T1000 (cell line): ENCODE data around the gene KIR2DL4.
"Not testable (repeated sequence)": the region's sequence is repeated elsewhere in the genome, so short reads cannot be mapped to it uniquely, and the experiment has no call there.

Experiments
- DNase-seq: peaks from one replicate; lab custom pipeline; 2025; ENCODE audit warnings: mixed read lengths; lab: John Stamatoyannopoulos, UW

Gene KIR2DL4

DNA sequence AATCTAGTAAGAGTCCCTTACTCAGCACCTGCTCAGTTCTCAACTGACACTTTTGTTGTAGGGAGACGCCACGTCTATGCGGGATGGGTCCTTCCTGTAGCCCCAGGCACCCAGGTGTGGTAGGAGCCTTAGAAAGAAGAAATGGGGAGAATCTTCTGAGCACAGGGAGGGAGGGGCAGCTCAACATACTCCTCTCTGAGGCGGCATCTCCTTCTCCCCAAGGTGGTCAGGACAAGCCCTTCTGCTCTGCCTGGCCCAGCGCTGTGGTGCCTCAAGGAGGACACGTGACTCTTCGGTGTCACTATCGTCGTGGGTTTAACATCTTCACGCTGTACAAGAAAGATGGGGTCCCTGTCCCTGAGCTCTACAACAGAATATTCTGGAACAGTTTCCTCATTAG, 1.2 kb downstream of the KIR2DL4 start:
- no peak for DNase-seq

DNA sequence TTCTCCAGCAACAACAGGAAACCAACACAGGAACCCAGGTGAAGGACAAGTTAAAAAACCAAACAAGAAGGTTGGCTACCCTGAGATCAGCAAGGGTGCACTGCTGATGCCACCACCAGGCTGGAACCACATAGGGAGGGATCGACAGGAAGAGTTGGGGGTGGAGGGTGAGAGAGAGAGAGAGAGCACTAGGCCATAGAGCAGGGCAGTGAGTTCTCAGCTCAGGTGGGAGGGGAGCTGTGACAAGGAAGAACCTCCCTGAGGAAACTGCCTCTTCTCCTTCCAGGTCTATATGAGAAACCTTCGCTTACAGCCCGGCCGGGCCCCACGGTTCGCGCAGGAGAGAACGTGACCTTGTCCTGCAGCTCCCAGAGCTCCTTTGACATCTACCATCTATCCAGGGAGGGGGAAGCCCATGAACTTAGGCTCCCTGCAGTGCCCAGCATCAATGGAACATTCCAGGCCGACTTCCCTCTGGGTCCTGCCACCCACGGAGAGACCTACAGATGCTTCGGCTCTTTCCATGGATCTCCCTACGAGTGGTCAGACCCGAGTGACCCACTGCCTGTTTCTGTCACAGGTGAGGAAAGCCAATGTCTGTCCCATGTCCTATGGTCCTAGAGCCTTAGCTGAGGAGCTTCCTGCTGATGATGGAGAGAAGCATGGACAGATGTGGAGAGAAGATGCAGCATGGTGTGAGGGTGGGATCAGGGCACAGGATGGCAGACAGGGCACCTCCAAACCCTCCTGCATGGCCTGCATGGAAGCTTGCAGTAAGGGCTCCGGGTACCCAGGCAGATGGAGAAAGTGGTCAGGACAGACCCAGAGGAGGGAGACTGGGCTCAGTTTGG, 2.5 kb downstream of the KIR2DL4 start:
- no peak for DNase-seq

DNA sequence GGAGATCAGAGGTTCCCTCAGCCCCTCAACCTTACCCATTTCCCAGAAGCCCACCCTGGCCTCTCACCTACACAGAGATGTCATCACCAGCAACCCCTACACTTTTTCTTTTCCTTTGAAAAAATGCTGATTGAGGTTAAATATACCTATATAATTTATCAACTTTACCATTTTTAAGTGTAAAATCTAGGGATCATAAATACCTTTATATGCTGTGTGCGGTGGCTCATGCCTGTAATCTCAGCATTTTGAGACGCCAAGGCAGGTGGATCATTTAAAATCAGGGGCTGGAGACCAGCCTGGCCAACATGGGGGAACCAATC, 3.1 kb downstream of the KIR2DL4 start:
- no peak for DNase-seq

DNA sequence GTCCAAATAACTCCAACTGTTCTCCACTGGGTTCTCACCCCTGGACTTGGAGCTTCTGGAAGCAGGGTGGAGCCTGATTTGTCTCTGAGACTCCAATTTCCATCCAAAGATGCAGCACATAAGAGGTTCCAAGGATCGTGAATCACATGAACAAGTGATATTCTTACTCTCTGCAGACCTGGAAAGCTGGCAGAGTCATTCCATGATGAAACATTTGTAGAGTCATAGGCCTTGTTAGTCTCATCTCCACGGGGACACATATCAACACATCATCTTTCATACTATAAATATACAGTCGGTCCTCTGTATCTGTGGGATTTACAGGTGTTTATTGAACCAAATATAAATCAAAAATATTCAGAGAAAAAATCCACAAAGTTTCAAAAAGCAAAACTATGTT, 11.2 kb downstream of the KIR2DL4 start:
- not testable (repeated sequence) for DNase-seq

DNA sequence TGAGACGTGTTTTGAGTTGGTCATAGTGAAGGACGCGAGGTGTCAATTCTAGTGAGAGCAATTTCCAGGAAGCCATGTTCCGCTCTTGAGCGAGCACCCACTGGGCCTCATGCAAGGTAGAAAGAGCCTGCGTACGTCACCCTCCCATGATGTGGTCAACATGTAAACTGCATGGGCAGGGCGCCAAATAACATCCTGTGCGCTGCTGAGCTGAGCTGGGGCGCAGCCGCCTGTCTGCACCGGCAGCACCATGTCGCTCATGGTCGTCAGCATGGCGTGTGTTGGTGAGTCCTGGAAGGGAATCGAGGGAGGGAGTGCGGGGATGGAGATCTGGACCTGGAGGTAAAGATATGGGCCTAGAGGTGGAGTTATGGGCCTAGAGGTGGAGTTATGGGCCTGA, 12.8 kb downstream of the KIR2DL4 start, which contains the start of gene KIR3DL1:
KIR3DL1 (plus strand) TSS at position 218 of the 400 bp plus-strand sequence.
- not testable (repeated sequence) for DNase-seq

DNA sequence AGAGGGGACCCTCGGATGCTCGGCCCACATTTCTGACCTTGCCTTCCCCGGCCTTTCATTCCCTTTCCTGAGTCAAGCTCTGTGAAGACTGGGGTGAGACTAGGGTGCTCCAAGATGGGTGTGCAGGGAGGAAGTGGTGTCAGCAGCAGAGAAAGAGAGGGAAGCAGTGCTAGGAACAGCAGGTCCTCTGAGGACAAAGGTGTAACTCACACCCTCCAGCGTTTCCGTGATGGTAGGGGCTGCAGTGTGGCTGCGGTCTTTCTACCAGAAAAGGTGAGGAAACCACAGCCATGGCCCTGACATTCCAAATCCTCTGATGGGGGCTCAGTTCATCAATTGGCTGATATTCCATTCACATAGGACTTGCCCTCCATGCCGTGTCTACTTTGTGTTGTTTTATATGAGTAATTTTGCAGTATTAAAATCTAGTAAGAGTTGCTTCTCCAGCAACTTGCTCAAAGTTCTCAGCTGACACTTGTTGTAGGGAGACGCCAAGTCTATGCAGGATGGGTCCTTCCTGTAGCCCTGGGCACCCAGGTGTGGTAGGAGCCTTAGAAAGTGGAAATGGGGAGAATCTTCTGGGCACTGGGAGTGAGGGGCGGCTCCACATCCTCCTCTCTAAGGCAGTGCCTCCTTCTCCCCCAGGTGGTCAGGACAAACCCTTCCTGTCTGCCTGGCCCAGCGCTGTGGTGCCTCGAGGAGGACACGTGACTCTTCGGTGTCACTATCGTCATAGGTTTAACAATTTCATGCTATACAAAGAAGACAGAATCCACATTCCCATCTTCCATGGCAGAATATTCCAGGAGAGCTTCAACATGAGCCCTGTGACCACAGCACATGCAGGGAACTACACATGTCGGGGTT, 14.5 kb downstream of the KIR2DL4 start:
- DNase-seq = no peak

DNA sequence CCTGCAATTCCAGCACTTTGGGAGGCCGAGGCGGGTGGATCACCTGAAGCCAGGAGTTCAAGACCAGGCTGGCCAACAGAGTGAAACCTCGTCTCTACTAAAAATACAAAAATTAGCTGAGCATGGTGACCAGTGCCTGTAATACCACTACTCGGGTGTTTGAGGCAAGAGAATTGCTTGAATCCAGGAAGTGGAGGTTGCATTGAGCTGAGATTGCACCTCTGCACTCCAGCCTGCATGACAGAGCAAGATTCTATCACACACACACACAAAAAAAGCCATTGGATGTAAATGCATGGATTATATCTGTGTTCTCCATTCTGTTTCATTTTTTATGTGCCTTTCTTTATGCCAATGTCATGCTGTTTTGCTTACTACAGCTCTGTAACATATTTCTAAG, 21.0 kb downstream of the KIR2DL4 start:
- DNase-seq = not testable (repeated sequence)

DNA sequence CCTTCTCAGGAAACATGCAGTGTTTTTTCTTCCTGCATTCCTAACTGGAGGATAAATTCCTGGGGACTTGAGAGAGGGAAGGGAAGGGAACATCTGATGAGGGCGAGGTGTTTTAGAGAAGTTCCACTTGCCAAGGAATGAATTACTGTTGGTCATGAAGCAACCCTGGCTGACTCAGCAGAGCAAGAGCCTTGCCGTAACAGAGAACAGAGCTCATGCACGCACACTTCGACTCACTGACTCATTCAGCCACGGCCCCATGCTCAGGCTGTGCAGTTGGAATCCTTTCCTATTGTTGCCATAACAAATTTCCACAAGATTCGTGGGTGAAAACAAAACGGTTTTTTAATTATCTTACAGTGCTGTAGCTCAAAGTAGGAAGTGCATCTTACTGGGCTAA, 21.9 kb downstream of the KIR2DL4 start:
- not testable (repeated sequence) for DNase-seq

DNA sequence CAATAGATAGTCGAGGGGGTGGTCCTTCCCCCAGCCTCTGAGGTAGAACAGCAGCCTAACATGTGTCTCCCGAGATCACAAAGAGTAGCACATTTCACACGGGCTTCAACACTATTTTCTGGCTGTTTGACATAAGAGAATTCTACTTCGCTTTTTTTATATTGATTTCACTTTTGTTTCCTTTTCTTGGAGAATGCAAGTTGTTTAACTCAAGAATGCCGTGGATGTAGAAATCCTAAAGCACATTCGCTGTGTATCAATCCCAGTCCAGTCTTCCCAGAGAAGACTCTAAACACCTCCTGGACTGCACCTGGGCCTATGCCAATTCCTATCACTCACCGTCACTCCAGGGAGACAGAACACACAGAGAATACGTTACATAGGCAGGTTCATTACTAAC, 24.7 kb downstream of the KIR2DL4 start:
- not testable (repeated sequence) for DNase-seq

DNA sequence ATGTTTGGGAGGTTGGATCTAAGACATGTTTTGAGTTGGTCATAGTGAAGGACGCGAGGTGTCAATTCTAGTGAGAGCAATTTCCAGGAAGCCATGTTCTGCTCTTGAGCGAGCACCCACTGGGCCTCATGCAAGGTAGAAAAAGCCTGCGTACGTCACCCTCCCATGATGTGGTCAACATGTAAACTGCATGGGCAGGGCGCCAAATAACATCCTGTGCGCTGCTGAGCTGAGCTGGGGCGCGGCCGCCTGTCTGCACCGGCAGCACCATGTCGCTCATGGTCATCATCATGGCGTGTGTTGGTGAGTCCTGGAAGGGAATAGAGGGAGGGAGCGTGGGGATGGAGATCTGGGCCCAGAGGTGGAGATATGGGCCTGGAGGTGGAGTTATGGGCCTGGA, 29.1 kb downstream of the KIR2DL4 start, which contains the start of gene KIR2DS4:
KIR2DS4 (plus strand) TSS at position 181 of the 400 bp plus-strand sequence.
- not testable (repeated sequence) for DNase-seq

DNA sequence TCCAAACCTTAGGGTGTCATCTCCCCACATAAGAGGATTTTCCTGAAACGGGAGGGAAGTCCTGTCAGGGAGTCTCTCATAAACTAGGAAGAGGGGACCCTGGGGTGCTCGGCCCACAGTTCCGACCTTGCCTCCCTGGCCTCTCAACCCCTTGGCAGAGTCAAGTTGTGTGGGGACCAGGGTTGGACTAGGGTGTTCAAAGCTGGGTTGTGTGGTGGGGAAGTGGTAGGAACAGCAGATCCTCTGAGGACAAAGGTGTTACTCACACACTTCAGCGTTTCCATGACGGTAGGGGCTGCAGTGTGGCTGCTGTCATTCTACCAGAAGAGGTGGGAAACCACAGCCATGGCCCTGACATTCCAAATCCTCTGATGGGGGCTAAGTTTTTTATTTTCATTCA, 31.7 kb downstream of the KIR2DL4 start:
- not testable (repeated sequence) for DNase-seq

DNA sequence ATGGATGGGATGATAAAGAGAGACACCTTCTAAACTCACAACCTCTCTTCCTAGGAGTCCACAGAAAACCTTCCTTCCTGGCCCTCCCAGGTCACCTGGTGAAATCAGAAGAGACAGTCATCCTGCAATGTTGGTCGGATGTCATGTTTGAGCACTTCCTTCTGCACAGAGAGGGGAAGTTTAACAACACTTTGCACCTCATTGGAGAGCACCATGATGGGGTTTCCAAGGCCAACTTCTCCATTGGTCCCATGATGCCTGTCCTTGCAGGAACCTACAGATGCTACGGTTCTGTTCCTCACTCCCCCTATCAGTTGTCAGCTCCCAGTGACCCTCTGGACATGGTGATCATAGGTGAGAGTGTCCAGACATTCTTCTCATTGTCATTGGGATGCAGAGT, 34.1 kb downstream of the KIR2DL4 start:
- not testable (repeated sequence) for DNase-seq

DNA sequence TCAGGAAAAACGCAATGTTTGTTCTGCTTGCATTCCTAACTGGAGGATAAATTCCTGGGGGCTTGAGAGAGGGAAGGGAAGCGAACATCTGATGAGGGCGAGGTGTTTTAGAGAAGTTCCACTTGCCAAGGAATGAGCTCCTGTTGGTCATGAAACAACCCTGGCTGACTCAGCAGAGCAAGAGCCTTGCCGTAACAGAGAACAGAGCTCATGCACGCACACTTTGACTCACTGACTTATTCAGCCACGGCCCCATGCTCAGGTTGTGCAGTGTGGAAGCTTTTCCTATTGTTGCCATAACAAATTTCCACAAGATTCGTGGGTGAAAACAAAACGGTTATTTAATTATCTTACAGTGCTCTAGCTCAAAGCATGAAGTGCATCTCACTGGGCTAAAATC, 39.8 kb downstream of the KIR2DL4 start:
- not testable (repeated sequence) for DNase-seq

DNA sequence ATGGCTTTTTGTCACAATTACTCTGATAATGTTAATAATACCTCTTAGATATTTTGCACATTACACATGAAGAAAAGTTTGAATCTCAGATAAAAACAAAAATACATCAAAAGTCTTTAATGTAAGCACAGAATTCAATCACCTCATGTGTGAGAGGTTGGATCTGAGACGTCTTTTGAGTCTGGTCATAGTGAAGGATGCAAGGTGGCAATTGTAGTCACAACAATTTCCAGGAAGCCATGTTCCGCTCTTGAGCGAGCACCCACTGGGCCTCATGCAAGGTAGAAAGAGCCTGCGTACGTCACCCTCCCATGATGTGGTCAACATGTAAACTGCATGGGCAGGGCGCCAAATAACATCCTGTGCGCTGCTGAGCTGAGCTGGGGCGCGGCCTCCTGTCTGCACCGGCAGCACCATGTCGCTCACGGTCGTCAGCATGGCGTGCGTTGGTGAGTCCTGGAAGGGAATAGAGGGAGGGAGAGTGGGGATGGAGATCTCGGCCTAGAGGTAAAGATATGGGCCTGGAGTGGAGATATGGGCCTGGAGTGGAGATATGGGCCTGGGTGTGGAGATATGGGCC, 46.7 kb downstream of the KIR2DL4 start, which contains the start of gene KIR3DL2:
KIR3DL2 (plus strand) TSS at position 383 of the 580 bp plus-strand sequence; CDS start at position 416, 33 bp downstream.
- not testable (repeated sequence) for DNase-seq

DNA sequence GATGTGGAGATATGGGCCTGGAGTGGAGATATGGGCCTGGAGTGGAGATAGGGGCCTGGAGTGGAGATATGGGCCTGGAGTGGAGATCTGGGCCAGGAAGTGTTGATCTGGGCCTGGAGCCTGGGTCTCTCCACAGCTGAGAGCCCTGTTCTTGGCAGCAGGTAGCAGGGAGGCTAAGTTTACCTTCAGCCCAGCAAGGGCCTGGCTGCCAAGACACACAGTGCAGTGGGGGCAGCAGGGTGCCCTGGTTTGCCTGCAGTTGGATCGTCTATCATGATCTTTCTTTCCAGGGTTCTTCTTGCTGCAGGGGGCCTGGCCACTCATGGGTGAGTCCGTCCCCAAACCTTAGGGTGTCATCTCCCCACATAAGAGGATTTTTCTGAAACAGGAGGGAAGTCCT, 47.5 kb downstream of the KIR2DL4 start:
- no peak for DNase-seq

DNA sequence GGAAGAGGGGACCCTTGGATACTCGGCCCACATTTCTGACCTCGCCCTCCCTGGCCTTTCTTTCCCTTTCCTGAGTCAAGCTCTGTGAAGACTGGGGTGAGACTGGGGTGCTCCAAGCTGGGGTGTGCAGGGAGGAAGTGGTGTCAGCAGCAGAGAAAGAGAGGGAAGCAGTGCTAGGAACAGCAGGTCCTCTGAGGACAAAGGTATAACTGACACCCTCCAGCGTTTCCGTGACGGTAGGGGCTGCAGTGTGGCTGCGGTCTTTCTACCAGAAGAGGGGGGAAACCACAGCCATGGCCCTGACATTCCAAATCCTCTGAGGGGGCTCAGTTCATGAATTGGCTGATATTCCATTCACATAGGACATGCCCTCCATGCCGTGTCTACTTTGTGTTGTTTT, 47.9 kb downstream of the KIR2DL4 start:
- no peak for DNase-seq

DNA sequence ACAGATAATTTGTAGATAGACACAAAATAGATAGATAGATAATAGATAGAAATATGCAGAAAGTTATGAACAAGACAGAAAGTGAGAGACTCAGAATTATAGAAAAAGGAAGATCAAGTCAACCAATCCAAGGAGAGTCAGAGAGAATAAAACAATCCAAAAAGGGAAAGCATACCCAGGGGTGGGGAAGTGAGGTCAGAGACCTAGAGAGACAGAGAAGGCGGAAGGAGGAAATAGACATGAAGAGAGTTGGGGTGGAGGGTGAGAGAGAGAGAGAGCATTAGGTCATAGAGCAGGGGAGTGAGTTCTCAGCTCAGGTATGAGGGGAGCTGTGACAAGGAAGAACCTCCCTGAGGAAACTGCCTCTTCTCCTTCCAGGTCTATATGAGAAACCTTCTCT, 51.8 kb downstream of the KIR2DL4 start:
- DNase-seq = not testable (repeated sequence)

DNA sequence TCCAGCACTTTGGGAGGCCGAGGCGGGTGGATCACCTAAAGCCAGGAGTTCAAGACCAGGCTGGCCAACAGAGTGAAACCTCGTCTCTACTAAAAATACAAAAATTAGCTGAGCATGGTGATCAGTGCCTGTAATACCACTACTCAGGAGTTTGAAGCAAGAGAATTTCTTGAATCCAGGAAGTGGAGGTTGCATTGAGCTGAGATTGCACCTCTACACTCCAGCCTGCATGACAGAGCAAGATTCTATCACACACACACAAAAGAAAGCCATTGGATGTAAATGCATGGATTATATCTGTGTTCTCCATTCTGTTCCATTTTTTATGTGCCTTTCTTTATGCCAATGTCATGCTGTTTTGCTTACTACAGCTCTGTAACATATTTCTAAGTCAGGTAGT, 55.1 kb downstream of the KIR2DL4 start:
- DNase-seq = not testable (repeated sequence)

DNA sequence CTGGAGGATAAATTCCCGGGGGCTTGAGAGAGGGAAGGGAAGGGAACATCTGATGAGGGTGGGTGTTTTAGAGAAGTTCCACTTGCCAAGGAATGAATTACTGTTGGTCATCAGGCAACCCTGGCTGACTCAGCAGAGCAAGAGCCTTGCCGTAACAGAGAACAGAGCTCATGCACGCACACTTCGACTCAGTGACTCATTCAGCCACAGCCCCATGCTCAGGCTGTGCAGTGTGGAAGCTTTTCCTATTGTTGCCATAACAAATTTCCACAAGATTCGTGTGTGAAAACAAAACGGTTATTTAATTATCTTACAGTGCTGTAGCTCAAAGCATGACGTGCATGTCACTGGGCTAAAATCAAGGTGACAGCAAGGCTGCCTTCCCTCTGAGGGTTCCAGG, 56.0 kb downstream of the KIR2DL4 start:
- DNase-seq = not testable (repeated sequence)

DNA sequence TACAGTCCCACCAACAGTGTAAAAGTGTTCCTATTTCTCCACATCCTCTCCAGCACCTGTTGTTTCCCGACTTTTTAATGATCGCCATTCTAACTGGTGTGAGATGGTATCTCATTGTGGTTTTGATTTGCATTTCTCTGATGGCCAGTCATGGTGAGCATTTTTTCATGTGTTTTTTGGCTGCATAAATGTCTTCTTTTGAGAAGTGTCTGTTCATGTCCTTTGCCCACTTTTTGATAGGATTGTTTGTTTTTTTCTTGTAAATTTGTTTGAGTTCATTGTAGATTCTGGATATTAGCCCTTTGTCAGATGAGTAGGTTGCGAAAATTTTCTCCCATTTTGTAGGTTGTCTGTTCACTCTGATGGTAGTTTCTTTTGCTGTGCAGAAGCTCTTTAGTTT, 60.0 kb downstream of the KIR2DL4 start:
- not testable (repeated sequence) for DNase-seq
